Lung microvascular endothelial cell (primary cell): ENCODE measurements around the gene TEAD1. TPM values are rescaled to one million over a fixed set of nuclear protein-coding genes. Genes with fewer than 3 reads are reported as not detected.

Experiments
- DNase-seq, 2 donors: peaks; one replicate each; pipeline versions ENCODE4 v3.0.0 to v3.0.0-alpha.2; 2010; ENCODE audit warnings: low read depth in 2 of 2
- total RNA-seq: library from RNA; depleted of rRNA; stranded (reverse); fragments of >200 nt; gene quantifications from 2 replicates; pipeline ENCODE4 v1.2.1, GENCODE V29; 2014

The TEAD1 gene
- total RNA-seq, 1 donor from 2014 or later = 22.8 TPM

- no peak for DNase-seq
Measured at GRCh38 chr11:12809364-12809763, 135.1 kb downstream of the TEAD1 start.

- DNase-seq = no peak
Measured at GRCh38 chr11:12809864-12810567, 135.8 kb downstream of the TEAD1 start.

DNA sequence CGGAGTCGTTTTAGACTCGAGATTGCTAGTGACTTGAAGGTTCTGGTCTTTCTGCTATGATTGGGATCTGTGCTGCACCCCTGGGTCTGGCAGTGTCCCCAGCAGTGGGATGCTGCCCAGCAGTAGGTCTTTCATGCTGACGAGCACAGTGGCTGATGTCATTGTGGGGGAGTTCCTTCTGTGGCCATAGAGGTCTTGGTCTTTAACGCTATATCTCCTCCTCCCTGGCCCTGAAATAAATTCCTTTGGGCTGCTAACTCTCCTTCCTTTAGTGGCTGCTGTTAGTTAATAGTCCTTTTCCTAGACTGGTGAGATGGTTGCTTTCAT lies 136.3 kb downstream of the TEAD1 start:
- DNase-seq = no peak

- no peak for DNase-seq
Measured at GRCh38 chr11:12811861-12812260, 137.6 kb downstream of the TEAD1 start.

GRCh38 chr11:12812849-12813248 lies 138.6 kb downstream of the TEAD1 start:
- DNase-seq = no peak

DNA sequence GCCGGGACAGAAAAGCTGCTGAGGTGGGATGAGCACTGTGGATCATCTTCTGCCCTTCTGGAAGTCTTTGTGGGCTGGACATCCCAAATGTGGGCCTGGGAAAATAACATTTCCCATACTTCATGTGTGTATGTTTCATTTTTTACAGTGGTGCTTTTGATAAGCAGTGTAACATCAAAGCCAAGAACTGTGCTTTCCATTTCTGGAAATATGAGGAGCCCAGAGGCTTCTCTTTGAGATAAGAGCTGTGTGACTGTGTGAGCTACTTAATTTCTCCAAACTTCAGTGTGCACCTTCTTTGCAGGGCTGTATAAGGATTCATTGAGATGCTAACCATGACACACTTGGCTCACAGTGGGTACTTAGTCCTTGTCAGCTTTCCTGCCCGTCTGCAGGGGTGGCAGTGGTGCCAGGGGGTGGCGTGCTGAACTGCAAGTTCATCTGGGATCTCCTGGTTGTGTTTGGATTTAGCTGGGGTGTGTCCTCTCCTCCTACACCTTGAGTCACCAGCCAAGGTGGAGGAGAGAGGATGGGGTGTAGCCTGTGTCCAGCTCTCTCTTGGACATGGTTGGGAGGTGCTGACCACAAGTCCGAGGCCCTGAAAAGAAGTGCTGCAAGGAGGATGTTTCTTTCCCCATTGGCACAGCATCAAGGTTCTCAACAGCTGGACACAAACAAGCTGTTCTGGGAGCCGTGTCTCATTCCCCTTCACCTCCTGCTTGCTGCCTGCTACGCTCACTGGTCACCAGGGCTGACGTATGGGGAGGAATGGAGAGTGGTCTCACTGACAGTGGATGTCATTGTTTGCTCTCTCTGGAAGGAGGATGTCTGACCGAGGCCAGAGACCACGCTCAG lies 139.4 kb downstream of the TEAD1 start:
- DNase-seq = no peak

- peak in 1 of 2 donors; percentile 48 for DNase-seq
Measured at GRCh38 chr11:12815129-12815480, 140.9 kb downstream of the TEAD1 start.

GRCh38 chr11:12815931-12816494 lies 141.8 kb downstream of the TEAD1 start:
- DNase-seq = no peak

DNA sequence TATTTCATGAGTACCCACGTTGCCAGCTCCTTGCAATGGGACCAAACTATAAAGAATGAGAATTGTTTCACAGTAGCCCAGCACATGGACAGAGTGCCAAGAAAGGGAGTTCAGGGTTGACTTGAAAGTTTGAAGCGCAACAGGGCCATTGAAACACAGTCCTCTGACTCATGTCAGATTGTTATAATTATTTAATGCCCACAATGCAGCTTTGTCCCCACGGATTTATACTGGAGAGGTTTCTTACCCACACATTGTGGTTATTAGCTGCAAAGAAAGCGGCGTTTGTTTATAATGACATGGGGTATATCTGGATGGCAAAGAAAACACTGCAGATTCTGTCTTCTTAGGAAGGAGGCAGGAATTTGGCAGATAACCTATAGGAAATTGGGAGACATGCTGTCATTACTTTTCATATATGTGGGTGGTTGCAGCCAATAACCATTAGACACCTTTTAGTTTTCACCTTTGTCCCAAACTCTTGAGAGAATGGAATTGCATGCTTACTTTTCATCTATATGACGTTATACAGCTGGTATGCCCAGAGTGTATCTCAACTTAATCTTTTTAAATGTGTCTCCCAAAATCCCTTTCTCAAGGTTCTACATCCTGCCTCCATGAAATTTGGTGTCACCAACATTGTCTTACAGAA lies 143.6 kb downstream of the TEAD1 start:
- no peak for DNase-seq

DNA sequence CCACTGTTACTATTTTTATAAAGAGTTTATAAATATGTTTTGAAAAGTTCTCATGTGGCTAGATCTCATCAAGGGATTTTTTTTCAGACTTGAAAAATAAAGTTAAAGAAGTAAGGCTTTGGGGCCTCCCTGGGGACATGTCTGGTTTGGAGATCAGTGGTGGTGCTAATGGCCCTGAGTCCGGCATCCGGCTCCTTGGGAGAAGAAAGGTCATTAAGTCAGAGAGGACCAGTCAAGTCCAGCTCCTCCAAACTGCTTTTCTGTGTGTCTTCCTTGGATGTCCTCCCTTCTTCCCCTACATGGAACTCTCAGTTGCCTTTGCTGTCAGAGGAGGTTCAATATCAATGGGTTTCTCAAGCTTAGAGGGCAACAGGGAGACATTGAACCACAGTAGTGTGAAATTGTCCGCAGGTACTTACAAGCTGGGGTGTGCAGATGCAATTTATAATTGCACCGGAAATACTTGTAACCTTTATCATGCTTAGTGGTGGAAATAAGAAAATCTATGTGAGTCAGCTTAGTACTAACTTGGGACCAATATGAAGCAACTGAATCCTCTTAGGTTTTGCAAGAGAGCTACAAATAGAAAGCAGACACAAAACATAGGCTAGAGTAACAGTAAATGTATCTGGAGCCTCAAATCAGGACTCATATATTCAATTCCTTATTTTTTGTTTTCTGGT lies 144.3 kb downstream of the TEAD1 start:
- peak in 1 of 2 donors; percentile 68 for DNase-seq

- DNase-seq = no peak
Measured at GRCh38 chr11:12822392-12823022, 148.3 kb downstream of the TEAD1 start.

- DNase-seq = peak; percentile 69 to 73
Measured at GRCh38 chr11:12824281-12825041, 150.2 kb downstream of the TEAD1 start.

DNA sequence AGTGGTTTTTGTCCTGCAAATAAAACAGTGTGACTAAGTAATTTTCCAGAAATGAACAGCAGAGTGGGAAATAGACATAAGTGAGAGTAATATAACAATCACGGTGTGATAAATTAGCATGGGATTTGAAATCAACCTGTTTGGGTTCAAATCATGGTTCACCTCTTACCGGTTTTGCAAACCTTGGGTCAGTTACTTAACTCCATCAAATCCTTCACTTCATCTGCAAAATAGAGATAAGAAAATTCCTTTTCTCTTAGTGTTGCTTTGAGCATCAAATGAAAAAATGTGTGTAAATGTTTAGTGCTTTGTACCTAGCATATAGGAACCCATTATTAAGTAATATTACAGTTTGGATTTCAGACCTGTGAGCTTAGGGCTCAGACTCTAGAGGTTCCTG lies 152.2 kb downstream of the TEAD1 start:
- DNase-seq = no peak

- DNase-seq = no peak
Measured at GRCh38 chr11:12827369-12827768, 153.1 kb downstream of the TEAD1 start.

DNA sequence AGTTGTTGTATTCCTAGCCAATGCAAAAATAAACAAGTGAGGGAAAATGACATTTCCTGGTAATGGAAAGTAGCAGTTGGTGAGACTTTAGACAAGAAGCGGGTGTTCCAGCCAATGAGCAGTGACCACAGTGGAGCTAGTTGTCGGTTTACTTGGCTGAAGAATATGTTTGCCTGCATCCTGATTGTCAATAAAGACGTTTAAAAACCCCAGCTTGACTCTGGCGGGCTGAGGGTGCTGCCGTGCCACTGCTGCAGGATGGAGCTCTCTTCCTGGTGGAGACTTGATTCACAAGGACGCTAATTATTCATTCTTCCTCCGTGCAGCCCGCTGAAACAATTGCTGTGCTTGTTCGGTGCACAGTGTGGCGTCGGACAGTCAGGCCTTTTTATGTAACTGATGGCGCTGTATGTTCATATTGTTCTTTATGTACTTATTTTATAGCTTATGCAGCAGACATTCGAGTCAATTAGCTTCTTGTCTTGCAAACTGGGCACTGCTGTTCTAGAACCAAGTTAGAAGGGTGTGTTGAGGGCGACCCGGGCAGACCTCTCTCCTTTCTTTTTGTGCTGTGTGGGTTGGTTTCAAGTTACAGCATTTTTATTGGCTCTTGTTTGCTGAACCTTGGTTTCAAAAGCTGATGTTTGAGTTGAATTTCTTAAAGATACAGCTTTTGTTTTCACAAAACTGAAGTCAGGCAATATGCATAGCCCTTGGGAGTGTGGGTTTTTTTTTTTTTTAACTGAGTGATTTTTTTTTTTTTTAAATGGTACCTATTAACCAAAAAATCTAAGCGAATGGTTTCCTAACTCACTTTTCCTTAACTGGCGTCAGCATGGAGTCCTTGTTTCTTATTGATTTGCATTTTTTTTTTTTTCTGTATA lies 153.9 kb downstream of the TEAD1 start:
- peak; percentile 56 to 80 for DNase-seq

GRCh38 chr11:12829131-12829530 lies 154.9 kb downstream of the TEAD1 start:
- DNase-seq = no peak

DNA sequence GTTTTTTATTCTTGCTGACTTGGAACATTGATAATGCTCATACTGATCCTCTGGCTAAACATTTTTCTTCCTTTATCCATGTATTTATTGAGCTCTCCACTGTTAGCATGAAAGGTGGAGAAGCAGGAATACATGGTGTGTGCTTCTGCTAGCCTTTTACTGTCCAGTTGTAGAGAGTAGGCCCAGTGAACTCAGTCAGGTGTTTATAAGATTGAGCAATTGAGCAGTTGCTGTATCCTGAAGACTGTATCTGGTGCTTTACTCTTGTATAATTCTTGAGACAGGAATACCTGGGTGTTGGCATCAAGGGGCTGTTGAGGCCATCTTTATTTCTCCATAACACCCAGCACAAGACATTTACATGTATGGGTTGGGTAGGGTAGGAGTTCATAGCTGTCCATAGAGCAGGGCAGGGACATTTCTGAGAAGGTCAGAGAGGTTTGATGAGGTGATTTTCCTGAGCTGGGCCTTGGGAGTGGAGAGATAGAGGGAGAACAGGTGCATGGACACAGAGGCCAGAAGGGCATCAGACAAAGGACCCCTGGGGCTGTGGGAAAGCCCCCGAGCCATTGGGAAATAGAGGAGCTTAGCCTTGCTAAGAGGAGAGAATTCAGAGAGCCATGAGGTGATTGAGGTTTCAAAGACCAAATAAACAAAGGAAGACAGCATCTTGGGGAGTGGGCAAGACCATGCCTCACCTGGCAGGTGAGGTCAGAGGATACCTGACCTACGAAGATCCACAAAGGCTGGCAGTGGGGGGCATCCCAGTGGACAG lies 155.5 kb downstream of the TEAD1 start:
- no peak for DNase-seq

DNA sequence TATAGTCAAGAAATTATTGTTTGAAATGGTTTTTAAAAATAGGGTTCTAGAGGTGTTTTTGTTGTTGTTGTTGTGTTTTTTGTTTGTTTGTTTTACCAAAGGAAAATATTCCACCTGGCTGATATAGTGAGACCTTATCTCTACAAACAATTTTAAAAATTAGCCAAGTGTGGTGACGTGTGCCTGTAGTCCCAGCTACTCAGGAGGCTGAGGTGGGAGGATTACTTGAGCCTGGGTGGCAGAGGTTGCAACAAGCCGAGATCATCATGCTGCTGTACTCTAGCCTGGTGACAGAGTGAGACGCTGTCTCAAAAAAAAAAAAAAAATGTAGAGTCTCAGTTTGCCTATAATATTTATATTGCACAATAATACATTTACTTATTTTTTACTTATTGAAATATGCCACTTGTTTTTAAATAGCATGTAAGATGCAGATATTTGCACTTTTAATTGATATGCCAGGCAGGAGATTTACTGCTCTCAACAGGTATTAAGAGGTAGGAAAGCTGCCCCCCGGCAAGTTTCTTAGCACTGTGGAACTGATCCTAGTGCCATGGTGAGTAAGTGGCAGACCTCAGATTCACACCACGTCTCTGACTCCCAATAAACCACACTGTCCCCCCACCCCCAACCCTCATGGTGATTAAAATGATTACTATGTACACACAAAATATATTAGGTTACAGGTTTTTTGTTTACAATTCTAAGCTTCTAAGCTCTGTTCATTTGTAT lies 157.4 kb downstream of the TEAD1 start:
- no peak for DNase-seq
